Left renal pelvis (tissue), 4 donors: ENCODE data around the gene PAM. TPM values are rescaled to one million over a fixed set of nuclear protein-coding genes. Genes with fewer than 3 reads are reported as not detected.

Experiments
- DNase-seq, 4 donors: peaks; one replicate each; pipeline ENCODE4 v3.0.0-alpha.2; 2013; ENCODE audit warnings: low read depth in 4 of 4, low spot score in 3 of 4
- polyA plus RNA-seq, 4 donors: library from polyadenylated mRNA; unstranded; fragments of 120-200 nt; gene quantifications; one replicate each; pipeline ENCODE4 v1.2.1, GENCODE V29; 2013; ENCODE audit not compliant: insufficient read length in 4 of 4

PAM gene
- polyA plus RNA-seq, 4 donors, result 182 to 323 (median 259) TPM

DNA sequence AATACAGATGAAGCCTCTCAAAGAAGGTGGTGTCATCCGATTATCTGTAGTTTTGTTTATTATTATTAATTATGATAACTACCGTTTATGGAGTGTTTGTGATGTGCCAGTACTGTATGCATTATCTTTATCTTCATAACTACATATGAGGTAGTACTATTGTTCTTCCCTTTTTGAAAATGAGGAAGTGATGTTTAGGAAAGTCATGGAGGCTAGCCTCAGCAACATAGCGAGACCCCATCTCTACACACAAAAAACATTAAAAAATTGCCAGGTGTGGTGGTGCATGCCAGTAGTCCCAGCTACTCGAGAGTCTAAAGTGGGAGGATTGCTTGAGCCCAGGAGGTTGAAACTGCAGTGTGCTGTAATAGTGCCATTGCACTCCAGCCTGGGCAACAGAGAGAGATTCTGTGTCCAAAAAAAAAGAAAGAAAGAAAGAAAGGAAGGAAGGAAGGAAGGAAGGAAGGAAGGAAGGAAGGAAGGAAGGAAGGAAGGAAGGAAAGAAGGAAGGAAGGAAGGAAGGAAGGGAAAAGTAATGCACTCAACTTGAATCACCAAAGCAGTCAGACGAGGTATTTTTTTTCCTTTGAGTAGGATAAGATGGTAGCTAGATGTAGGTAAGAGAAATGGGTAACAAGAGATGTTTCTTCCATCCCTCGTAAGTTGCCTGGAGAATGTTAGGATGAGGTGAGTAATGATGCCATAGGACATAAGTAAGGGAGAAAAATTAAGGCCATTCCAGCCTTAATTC, 47.8 kb downstream of the PAM start:
- no peak for DNase-seq

DNA sequence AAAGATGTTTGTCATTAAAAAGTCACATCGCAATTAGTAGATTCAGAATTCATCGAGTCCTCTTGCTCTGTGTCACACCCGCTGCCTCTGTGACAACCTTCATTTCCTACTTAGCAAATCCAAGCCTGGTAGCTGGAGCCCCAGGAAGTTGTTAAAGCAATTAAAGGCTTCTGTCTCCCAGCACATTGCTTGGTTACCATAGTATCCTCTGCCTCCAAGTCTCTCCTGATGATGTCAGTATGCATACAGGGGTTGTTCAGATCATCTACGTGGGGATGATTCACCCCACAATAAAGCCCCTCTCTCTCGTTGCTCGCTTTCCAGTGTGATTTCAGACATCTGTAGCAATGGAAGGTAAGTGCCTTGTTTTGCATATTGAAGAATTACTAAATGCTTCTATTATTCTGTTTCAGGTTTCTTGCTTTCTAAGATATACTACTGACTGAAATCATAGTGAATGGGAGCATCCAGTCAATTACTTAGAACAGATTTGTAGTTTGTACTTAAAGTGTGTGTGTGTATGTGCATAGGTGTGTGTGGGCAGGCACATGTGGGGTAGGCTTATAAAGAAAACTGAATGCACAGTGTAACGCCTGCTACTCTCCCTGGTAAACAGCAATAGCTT, 52.9 kb downstream of the PAM start:
- DNase-seq, result no peak

DNA sequence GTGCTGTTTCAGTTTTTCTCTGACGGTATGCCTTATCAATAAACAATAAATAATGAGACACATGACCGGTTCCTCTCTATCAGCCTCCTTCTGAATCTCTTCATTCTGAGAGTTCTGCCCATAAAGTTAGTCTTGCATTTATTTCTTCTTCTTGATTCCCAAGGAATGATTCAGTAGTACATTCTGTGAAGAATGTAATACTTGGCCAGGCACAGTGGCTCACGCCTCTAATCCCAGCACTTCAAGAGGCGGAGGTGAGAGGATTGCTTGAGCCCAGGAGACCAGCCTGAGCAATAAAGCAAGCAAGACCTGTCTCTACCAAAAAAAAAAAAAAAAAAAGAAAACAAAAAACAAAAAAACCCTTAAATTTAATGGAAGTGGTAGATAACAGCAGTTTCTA, 53.9 kb downstream of the PAM start:
- DNase-seq, result no peak

DNA sequence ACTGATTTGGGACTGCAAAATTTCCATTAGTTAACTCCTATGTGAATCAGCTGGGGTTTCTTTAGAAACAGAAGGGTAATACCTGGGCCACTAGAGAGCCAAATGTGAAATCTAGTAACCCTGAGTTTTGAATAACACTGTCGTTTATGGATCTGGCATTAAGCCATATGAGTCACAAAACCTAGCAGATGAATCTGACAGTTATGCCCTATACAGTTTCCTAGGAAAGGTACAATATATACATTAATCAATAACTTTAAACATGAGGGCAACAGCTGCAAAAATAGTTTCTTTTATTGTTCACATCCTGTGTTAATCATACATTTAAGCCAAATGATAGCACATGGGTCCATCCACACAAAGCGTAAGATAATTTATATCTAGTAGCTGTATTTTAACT, 56.9 kb downstream of the PAM start:
- DNase-seq, result no peak

DNA sequence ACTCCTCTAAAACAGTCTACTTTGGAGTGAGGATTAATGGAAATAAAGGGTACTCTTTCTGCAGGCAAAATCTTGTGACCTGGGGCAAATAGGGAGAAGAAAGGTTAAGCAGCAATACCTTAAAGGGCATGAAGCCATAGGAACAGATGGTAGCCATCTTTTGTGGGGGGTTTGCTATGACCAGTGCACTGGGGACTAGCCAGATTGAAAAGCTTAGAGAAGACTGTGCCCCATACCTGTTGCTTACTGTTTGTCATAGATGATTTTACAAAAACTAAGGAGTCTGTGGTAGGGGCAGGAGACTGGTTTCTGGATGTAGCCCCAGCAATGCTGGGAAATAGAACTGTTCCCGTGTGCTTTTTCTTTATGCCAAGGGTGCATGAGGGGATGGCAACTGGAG, 58.6 kb downstream of the PAM start:
- no peak for DNase-seq

DNA sequence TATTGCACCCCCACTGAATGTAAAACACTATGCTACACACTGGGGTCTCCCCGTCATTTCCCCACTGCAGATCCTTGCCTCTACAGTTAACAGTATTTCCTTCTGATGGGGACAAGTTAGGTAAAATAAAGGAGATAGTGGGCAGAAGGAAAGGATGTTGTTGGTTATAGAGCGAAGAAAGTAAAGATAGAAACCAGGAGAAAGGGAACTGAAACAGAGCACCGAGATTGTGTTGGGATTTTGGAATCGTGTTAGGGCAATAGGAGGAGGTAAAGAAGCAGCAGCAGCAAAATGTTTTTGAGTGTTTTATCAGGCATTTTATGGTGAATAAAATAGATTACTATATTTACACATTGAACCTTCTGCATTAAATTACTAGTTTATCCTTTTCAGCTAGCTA, 60.0 kb downstream of the PAM start:
- no peak for DNase-seq

DNA sequence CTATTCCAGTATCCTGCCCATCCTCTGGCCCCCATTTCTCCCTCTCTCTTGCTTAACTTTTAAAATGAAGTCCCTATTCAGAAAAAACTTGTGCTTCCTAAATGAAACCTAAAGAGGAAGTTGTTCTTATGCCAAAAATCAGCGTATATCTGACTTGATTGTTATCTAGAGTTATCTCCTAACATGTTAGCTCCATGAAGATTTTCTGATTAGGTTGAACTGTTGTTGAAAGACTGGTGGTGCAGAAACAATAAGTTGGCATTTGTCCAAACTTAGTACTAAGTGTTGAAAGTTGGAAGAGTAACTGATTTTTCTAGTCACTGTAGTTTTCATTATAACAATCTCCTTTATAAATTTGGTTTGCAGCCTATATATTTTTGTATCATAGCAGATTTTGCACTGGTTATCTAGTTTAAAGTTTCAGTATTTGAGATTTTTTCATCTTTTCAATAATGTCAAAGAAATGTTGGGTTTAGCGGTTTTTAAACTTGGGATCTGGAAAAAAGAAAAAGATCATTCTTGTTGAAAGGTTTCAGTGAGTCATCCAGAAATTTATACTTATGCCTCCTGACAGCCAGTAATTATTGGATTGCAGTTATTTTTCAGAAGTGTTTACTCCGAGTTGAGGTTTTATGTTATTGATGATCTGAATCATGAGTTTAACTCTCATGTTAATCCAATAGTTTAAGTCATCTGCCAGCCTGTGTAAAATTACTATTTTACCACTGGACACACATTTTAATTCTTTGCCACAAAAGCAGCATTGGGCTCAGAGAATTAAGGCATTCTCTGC, 60.6 kb downstream of the PAM start:
- DNase-seq, result no peak

DNA sequence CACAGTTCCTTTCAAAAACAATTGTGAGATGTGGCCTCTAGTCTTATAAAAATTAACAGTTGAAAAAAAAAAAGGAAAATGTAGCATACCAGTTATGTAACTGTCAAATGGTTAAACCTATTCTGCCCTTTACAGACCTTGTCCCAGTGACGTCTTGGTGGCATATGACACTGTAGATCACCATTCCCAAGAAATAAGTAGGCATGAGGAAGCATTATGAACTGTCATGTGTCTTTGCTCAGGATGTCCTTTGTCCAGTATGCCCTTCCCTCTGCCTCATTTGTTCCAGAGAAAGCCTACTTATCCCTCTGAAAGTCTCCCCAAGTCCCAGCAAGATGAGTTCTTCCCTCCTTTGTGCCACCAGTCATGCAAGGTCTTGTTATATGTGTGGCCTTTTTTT, 63.2 kb downstream of the PAM start:
- no peak for DNase-seq

DNA sequence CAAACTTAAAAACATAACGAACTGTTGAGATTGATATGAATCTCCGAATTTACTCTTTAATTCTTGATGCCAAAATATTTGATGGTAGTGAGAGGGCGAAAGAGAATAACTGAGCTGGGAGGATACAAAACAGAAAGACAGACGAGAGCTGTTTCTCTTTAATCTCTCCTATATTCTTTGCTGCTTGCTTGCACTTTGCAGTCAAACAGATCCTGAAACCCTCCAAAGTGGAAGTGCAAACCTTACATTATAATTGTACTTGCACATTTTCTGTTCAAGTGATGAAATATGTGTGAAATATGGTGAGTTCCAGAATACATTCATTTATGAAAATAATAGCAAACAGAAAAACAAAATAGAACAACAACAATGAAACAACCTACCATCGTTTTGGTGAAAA, 63.8 kb downstream of the PAM start:
- DNase-seq, result no peak

DNA sequence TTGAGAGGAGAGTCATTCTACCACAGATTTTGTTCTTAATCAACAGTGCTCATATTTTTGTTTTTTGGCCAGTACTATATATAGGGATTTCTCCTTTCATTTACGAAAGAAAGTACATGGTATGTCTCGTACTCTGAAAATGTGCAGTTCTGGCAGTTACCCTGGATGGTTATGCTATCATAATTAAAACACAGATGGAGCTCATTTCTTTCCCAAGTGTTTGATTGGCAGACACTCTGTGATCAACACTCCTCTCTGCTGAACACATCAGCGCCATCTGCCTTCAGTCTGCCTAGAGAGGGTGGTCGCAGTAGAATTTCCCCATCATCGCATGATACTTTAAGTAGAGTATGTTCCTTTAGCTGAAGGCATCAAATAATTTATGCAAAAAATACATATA, 64.5 kb downstream of the PAM start:
- no peak for DNase-seq

DNA sequence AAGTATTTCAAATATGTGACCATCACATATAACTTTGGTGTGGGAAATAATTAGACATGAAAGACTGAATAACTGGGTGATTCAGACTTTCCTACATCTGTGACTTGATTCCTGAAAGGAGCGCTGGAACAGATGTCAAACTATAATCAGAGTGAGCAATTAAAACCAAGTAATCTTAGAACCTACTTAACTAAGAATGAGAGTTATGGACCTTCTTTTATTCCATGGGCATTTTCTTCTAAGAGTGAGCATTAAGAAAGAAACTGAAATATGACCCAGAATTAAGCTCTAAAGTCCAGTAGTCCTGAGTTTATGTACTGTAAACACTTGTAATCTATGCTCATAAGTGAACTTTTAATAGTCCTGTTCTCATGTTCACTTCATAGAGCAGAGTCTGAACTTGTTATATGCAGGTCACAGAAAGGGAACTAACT, 68.4 kb downstream of the PAM start:
- no peak for DNase-seq

DNA sequence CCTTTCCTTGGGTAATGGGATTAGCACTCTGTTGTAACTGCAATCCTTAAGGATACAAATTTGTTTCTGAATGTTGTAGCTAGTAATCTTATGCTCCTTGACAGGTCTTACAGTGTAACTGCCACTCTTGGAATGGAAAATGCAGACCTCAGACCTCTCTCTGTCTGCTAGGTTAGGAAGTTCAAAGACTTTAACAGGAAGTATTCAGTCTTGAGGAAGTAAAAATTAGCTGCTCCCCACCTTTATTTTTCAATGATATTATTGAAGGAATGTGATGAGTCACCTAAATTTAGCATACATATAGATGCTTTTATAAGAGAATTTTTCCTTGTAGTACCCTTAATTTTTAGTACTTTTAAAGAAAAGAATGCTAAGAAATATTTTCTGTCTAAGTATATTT, 71.5 kb downstream of the PAM start:
- DNase-seq, result no peak

DNA sequence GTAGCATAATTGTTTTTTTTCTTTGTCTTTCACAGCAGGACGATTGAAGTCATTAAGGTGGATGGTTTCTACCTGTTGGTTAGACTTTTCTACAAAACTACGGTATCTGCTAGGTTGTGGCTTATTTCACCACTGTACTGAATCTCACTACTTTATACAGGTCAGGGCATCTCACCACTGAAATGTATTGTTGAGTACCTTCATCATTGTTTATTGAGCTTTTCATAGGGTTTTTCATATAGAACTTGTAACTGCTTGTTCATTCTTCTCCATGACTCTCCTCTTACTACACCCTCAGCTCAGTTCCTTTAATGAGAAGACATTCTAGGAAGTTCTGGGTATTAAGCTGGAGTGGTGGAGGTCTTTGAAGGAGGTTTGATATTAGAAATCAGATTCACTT, 75.1 kb downstream of the PAM start:
- no peak for DNase-seq

DNA sequence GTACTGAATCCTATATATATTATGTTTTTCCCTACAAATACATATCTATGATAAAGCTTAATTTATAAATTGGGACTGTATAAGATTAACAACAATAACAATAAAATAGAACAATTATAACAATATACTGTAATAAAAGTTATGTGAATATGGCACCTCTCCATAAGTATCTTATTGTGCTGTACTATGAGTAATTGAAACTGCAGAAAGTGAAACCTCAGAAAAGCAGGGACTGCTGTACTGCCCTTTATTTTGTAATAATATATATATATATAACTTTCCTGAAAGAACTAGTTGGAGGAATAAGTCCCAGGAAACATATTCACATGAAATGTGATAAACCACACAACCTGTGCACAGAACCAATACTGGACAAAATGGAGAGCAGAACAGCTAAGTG, 77.3 kb downstream of the PAM start:
- no peak for DNase-seq

DNA sequence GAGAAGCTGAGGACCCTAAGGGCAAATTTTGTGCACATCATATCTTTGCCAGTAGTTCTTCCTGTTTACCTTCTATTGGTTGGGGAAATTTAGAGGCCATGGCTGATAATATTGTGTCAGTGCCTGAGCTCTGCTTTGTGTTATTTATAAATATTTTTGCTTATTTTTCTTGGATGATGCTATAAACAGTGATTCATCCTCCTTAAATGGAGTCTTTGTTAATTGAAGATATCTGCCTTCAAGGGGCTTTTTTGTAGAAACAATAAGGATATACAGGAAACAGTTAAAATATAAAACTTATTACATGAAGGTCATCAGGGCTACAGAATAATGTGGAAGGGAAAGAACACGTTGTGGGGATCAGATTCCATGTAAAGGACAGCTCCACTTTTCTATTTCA, 78.0 kb downstream of the PAM start:
- no peak for DNase-seq

DNA sequence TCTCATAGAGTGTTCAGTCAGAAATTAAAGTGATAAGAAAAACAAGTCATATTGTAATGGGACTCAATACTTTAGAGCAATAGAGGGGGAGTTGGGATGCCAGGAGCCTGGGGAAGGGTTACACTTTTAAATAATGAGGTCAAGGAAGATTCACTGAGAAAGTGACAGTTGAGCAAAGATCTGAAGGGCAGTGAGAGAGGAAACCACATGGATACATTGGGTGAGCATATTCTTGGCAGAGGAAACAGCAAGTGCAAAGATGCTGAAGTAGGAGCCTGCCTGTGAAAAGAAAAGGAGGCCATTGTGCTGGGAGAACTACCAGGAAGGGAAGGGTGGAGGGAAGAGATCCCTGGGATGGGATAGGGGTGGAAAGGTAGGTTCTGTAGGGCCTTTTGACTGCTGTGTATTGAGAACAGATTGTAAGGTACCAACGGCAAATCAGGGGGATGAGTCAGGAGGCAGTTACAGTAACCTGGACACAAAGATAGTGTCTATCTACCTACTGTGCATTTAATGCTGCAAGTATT, 79.4 kb downstream of the PAM start:
- no peak for DNase-seq

DNA sequence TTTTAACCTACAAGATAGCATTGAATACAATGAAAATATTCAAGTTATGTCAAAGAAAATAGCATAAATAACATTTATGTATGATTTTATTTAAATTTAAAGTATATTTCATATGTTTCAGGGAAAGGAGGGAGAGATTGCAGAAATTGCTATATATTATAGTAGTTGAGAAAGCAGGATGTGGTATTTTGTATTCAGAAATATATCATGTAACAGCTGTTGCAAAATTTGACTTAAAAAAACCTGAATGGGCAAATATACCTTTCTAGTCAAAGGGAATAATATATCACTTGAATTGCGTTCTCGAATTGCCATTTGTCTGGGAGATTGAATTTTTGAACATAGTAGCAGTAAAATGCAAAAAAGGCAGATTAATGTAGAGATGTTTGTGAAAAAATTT, 80.6 kb downstream of the PAM start:
- DNase-seq, result no peak

DNA sequence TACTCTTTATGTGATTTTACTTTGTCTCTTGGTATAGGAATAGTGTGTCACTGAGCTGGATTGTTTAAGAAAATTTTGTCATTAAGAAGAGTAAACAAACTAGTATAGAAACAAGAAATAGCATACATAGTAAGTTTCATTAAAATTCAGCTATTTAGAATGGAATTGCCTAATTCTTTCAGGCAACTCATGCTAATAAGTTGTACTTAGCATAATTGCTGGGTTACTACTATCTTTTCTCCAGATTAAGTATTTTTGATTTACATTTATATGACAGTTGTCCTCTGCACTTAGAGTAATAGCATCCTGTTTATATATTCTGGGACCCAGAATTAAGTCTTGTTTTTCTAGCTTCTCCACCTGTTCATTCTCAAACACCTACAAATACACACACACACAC, 85.9 kb downstream of the PAM start:
- DNase-seq, result no peak

DNA sequence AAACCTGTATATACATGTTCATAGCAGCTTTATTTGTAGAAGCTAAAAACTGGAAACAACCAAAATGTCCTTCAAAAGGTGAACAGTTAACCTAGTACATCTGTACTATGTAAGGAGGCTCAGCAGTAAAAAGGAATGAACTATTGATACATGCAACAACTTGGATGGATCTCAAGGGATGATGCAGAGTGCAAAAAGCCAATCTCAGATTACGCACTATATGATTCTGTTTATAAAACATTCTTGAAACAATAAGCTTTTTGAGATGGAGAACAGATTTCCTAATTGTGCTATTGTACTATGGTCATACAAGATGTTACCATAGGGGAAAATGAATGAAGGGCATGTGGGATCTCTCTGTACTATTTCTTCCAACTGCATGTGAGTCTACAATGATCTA, 88.9 kb downstream of the PAM start:
- DNase-seq, result no peak

DNA sequence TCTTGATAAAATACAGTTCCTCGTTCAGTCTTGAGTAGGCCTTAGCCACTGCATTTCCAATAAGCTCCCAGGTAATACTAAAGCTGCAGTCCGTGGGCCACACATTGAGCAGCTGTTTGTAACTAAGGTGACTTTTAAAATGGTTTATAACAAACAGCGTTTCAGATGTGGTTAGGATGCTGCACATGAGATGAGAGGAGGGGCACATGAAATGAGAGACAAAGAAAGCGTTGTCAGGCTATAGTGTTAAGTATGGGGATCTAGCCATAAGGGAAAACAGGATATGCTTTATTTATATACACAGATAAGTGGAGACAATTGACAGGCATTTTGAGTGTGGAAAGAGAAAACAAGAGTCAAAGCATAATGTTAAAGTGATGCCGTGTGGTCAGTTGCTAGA, 89.9 kb downstream of the PAM start:
- DNase-seq, result no peak

DNA sequence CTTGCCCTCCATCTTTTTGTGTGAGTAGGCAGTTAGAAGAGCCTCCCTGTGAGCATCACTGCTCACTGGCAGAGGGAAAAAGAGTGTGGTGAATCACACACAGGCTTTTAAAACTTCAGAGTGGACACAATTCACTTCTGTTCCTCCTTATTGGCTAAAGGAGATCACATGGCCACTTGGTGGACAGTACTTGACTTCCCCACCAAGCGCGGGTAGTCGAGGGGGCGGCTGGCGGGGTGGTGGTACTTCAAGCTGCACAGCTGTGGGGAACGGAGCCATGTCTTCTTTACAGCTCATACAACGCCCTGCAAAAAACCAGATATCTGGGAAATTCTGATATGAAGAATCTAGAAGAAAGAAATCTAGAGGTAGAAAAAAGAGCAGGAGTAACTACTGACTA, 95.4 kb downstream of the PAM start:
- no peak for DNase-seq

DNA sequence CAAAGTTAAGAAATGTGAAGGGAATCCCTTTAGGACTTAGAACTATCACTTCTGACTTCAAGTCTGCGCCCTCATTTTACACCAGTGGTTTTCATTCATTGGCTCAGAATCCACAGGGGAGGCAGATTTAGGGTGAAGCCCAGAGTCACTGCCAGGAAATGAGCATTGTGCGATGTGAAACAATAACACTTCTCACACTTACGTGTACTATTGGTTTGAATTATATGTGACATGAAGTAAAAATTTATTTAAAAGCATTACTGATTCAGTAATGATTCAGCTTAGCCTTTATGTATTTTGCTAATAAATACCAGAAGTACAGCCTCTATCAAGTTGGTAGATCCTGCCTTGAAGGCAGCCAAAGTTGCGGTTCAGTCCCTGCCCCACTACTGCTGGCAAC, 98.6 kb downstream of the PAM start:
- no peak for DNase-seq
